GM18507 (cell line): Measurements from ENCODE around the gene SPATA21.
"Not testable (repeated sequence)": the region's sequence is repeated elsewhere in the genome, so short reads cannot be mapped to it uniquely, and the experiment has no call there.

ENCODE experiments used
- DNase-seq: peaks from one replicate; pipeline ENCODE4 v3.0.0; 2011; ENCODE audit warnings: low read depth; ENCODE audit not compliant: insufficient read length; ENCODE audit errors: extremely low spot score
- FAIRE-seq: peaks from 2 replicates; lab custom pipeline; 2011; peaks lifted over from hg19 to GRCh38; lab: Jason Lieb, UNC

SPATA21 gene, protein sequence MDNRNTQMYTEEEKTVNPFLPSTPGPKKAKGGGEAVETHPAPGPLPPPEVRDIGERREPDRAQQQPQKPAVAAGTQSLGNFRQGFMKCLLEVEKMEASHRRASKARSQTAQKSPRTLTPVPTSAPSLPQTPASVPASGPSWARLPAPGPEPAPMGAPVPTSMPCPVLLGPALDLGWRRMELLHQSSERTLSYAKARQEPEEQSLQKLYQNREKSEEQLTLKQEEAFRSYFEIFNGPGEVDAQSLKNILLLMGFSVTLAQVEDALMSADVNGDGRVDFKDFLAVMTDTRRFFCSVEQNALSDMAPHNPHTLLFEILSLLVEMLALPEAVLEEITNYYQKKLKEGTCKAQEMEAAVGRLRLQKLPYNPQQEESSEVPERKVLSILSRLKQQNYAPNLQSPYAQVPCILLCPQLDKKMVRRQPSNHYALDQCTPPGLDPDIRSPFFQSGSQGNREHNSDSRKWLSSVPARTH

DNA sequence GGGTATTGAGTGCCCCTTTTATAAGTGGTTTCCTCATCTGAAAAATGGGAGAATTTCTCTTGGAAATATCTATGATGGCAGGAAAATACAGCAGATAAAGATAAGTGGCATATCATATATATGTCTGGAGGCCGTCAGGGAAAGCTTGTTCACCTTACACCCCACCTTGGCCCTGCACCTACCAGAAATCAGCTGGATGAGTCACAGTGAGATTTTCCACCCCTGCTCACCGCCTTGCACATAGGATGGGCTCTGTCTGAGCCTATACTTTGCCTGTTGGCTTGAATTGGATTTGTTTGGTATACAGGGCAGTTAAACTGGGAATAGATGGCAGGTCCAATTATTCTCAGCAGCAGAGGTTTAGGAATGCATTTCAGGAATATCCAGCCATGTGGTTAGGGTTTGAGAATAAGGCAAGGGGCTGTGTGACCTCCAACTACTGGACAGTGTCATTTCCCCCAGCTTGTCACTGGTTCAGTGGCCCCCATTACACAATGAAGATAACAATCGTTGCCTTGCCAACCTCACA, at the start of gene SPATA21:
TSS of gene SPATA21 (minus strand) at position 479 of the 529 bp plus-strand sequence. CDS start 6,053 bp downstream, outside the sequence.
- DNase-seq (no peak), FAIRE-seq (no peak)

DNA sequence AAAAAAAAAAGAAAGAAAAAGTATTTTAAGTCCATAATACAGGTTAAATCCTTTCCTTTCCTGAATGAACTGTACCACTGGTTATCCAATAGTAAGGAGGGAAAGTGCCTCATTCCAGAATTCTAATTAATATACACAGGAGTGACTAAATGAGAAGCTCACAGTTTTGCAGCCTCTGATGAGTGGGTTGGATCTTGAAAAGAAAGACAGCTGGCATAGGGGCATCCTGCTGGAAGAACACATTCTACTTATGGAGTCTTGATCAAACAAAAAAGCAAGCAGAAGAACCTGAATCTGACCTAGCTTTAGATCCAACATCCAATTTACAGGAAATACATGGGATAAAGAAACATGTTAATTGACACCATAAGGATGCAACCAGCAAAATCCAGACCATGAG, 49.8 kb upstream of the SPATA21 start:
- DNase-seq, FAIRE-seq: not testable (repeated sequence)

GRCh38 chr1:16486316-16486715, 49.1 kb upstream of the SPATA21 start:
- FAIRE-seq, DNase-seq: not testable (repeated sequence)

DNA sequence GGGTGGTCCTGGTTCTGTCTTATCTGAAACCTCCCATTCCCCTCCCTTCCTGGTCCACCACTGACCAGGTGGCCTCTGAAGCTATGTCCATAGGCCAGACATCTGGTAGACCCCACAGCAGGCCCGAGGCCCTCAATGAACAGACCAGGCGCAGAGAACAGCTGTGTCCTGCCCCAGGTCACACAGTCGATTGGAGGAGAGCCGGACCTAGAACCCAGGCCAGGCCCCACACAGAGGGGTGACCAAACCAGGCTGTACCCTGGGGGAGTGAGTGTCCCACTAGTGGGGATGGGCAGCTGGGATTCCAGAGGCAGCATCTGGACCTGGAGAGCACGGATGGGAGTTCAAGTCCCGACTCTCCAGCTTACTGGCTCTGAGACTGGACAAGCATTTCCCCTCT, 47.7 kb upstream of the SPATA21 start:
- no peak for FAIRE-seq
- no peak for DNase-seq

DNA sequence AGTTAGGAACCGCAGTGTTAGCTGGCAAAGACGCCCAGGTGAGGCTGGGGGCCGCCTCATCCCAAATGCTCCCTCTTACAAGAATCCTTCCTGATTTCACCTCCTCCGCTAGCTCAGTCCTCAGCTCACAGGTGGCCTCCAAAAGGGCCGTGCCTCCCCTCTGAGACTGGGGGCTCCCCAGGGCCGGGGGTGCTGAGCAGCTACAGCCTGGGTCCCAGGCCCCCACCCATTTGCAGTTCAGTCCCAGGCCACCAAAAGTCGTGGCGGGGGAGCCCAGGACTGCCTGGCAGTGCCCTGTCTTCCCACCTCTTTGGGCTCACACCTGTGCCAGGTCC, 47.2 kb upstream of the SPATA21 start:
- FAIRE-seq = no peak
- no peak for DNase-seq

DNA sequence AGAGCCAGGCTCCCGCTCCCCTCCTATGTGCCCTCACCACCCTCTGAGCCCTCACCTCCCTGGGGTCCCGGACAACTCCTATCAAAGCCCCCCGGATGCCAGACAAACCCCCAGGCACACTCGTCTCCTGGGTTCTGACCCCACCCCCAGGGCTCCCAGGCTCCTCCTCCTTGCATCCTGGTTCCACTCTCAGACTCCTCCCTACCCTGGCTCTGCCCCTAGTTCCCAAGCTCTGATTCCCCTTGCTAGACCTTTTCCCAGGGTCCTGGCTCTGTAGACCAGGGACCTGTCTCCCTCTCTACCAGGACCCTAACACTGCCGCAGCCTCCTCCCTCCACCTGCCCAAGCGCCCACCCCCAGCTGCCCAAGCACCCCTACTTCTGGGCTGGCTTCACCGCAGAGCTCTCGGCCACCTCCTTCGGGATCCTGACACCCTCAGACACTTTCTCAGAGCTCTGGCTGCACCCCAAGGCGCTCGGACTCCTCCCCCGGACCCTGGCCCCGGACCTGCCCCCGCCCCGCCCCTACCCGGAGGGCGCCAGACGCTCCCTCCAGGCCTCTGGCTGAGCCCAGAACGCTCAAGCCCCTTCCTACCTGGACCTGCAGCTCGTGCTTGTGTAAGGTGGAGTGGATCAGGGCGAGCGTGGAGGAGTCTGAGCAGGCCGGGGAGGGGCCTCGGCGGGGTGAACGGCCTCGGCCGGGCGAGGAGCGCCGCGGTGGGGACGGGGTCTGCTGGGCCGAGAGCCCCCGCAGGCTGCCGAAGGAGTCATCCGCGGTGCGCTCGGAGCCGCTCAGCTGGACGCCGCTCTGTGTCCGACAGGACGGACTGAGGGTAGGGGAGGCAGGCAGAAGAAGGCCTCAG, 46.6 kb upstream of the SPATA21 start:
- not testable (repeated sequence) for FAIRE-seq, DNase-seq

GRCh38 chr1:16483146-16483545, 45.9 kb upstream of the SPATA21 start:
- FAIRE-seq, DNase-seq: not testable (repeated sequence)

GRCh38 chr1:16478091-16478490, 40.9 kb upstream of the SPATA21 start:
- no peak for DNase-seq
- no peak for FAIRE-seq

DNA sequence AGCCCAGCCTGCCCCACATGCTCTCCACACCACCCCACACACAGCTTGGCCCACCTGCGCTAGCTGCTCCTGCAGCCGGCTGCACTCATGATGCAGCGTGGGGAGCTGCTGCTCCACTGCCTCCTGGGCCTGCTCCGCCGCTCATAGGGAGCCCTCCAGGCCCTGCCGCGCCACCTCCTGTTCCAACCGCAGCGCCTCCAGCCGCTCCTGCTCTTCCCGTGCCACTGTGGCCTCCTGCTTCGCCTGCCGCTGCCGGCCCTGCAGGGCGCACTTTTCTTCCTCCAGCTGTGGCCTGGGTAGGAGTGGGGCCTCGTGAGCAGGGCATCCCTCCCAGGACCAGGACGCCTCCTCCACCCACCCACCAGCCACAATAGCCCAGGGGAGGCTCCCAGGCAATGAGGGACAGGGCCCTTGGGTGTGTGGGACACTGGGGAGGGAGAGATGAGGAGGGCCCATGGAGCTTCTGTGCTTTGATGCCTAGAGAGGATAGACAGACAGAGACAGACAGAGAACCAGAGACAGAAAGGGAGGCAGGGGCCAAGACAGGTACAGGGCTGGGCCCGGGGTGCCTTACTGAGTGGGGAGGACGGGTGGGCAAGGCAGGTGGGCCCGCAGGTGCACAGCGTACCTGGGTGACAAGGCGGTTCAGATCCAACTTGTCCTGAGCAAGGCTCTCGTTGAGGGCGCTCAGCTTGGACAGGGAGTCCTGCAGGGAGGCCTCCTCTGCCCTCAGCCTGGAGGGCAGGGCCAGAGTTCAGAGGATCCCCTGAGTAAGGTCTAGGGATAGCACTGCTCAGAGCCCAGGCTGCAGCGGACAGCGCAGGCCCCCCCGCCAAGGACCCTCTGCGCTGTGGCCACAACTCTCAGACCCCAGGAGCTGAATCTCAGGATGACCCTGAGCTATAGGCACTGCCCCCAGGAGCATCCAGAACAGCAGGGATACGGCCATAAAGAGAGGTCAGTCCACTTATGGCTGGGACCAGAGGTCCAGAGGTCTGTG, 38.8 kb upstream of the SPATA21 start:
- not testable (repeated sequence) for FAIRE-seq, DNase-seq

DNA sequence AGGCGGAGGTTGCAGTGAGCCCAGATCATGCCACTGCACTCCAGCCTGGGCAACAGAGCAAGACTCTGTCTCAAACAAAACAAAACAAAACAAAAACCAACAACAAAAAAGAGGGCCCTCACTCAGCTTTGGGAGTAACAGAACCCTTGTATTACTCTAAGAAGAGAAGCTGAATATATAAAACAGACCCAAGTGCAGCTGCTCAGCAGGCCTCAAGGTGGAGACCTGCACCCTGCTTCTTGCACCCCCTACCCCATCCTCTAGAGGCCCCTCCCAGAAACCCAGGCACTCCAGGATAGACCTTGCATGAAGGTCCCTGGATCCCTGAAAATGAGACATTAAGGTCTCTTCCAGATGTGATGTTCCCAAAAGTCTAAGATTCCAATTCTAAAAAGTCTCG, 37.7 kb upstream of the SPATA21 start:
- not testable (repeated sequence) for FAIRE-seq, DNase-seq

DNA sequence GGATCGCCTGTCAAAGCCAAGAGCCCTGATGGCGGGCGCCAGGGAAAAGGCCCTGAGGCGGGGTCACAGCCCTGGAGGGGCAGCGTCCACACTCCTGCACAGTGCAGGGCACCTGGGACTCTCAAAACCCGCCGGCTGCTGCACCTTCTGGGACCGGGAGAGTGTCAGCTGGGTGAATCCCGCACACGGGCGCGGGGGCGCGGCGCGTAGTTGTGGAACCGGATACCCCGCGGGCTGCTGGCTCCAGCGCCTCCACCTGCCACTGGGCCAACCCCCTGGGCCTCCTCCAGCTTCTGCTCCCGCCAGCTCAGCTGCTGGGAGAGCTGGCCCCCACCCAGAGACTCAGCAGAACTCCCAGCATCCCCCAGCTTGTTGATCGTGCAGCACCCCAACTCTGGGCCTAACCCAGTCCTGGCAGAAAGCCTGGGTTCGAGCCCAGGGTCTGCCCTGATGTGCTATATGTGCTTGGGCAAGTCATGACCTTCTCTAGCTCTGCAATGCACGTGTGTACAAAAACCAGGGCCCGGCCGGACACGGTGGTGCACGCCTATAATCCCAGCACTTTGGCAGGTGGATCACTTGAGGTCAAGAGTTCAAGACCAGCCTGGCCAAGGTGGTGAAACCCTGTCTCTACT, 37.1 kb upstream of the SPATA21 start:
- no peak for FAIRE-seq
- DNase-seq = no peak

DNA sequence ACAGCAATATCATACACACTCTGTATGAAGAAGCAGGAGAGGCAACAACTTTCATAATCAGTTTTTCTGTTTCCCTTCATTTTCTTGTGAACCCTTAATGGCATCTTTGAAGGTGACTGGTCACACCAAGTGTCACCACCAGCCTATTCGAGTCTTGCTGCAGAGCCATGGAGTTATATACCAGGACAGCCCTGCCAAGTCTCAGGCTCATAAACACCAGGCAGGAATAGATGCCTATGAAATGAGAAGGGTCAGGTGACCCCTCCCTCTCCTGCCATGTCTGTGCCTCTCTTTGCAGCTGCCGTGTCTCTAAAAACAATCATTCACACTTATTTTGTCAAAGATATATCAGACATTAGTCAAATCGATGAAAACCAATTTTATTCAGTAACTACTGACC, 31.3 kb upstream of the SPATA21 start:
- no peak for DNase-seq

DNA sequence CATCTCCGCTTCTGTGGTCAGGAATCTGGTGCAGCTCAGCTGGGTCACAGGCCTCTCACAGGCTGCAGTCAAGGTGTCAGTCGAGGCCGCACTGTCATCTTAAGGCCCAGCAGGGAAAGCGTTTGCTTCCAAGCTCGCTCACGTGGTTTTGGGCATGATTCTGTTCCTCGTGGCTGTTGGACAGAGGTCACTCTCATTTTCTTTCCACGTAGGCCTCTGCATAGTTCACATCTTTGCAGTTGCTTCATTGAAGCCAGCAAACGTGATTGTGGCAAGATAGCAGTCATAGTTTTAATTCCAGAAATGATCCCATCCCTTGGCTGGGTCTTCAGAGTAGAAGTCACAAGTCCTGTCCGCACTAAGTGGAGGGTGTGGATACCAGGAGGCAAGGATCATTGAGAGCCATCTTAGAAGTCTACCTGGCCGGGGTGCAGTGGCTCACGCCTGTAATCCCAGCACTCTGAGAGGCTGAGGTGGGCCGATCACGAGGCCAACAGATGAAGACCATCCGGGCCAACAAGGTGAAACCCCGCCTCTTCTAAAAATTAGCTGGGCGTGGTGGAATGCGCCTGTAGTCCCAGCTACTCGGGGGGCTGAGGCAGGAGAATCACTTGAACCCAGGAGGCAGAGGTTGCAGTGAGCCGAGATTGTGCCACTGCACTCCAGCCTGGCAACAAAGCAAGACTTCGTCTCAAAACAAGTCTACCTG, 27.8 kb upstream of the SPATA21 start:
- no peak for FAIRE-seq
- DNase-seq = no peak

More for the DNA sequence above, 31.3 kb upstream of the SPATA21 start:
- FAIRE-seq = no peak

DNA sequence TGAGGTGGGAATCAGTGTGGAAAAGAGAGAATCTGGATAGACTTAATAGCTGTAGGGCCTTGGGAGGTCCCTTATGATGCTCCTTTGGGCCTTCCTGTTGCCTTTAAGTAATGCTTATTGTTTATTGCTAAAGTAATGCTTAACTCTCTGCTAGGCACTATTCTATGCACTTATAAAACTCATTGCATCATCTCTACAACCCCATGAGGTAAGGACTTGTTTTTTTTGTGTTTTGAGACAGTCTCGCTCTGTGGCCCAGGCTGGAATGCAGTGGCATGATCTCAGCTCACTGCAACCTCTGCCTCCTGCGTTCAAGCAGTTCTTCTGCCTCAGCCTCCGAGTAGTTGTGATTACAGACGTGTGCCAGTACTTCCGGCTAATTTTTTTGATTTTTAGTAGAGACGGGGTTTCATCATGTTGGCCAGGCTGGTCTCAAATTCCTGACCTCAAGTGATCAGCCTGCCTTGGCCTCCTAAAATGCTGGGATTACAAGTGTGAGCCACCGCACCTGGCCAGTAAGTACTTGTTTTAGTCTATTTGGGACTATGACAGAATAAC, 25.6 kb upstream of the SPATA21 start:
- no peak for DNase-seq

DNA sequence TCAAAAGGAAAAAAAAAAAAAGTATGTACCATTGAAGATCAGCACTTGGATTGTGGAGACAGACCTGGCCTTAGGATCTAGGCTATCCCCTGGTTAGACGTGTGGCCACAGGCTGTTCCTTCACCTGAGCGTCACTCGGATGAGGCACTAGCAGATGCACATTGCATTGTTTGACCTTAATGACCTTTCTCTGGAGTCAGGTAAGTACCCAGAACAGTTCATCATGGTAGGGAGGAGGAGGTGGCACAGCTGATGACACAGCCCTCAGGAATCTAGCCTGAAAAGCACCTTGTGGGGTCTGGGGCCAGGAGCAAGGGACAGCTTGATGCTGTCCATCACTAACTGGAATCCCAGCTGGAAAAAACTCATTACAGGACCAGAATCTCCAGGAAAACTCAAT, 24.5 kb upstream of the SPATA21 start:
- DNase-seq (no peak), FAIRE-seq (no peak)

More for the DNA sequence above, 25.6 kb upstream of the SPATA21 start:
- FAIRE-seq = no peak

GRCh38 chr1:16459352-16459925, 22.2 kb upstream of the SPATA21 start:
- no peak for FAIRE-seq
- DNase-seq = no peak

DNA sequence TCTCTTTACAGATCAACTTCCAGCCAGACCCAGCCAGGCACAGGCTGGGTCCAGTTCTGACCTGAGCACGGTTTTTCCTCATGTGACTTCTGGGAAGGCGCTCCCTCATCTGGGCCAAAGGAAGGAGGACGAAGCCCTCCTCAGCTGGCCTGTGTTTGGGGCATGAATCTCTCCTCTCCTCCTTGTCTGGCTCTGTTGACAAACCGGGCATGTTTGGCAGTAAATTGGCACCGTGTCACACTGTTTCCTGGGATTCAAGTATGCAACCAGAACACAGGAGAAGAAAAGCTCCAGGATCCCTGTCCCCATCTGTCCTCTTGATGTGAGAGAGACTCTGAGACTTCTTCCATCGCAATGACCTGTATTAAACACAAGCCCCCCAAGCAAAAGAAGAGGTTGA, 21.6 kb upstream of the SPATA21 start:
- FAIRE-seq (no peak), DNase-seq (no peak)
